Muscle layer of duodenum (tissue), 2 donors: Measurements from ENCODE around the gene ICAM2.
"Not testable (repeated sequence)": the region's sequence is repeated elsewhere in the genome, so short reads cannot be mapped to it uniquely, and the experiment has no call there.

ENCODE experiments used
- H3K27ac ChIP-seq: one replicate; pipeline ENCODE4 v1.7.0; 2013; ENCODE audit warnings: mild to moderate bottlenecking, low read length
- H3K27me3 ChIP-seq: one replicate; pipeline ENCODE4 v1.7.0; 2013; ENCODE audit warnings: low read depth, mild to moderate bottlenecking, control low read depth, low read length
- H3K36me3 ChIP-seq, 2 donors: one replicate each; pipeline ENCODE4 v1.7.0; 2013; ENCODE audit warnings: low read length in 2 of 2, control low read depth in 1 of 2, mild to moderate bottlenecking in 1 of 2; ENCODE audit not compliant: insufficient read depth in 2 of 2, control insufficient read depth in 1 of 2
- H3K4me1 ChIP-seq, 2 donors: one replicate each; pipeline ENCODE4 v1.7.0; 2013; ENCODE audit warnings: low read length in 2 of 2, mild to moderate bottlenecking in 2 of 2, control low read depth in 1 of 2, moderate library complexity in 1 of 2; ENCODE audit not compliant: insufficient read depth in 2 of 2, control insufficient read depth in 1 of 2
- H3K4me3 ChIP-seq, 2 donors: one replicate each; pipeline ENCODE4 v1.7.0; 2013; ENCODE audit warnings: low read length in 2 of 2, low read depth in 1 of 2, mild to moderate bottlenecking in 1 of 2
- H3K9me3 ChIP-seq, 2 donors: one replicate each; pipeline ENCODE4 v1.7.0; 2013; ENCODE audit warnings: low read length in 2 of 2, control low read depth in 1 of 2, mild to moderate bottlenecking in 1 of 2; ENCODE audit not compliant: control insufficient read depth in 1 of 2
- donor health status: healthy.

ICAM2 gene

GRCh38 chr17:63989622-63990345 lies 30.6 kb downstream of the ICAM2 start:
- H3K27ac ChIP-seq = no peak overlapping the region

GRCh38 chr17:63988741-63989621 lies 31.5 kb downstream of the ICAM2 start:
- H3K4me3 ChIP-seq = no peak overlapping the region
- H3K27ac ChIP-seq = no peak overlapping the region
- peaks cover 10 to 13% of the 10 kb centered on the region in 2 donors for H3K4me1 ChIP-seq
- H3K36me3 ChIP-seq = no peaks in the 10 kb centered on the region
- peaks cover 6% of the 10 kb centered on the region for H3K27me3 ChIP-seq
- no peaks in the 10 kb centered on the region for H3K9me3 ChIP-seq

More at GRCh38 chr17:63989622-63990345, 30.6 kb downstream of the ICAM2 start:
- Histone ChIP-seq H3K36me3 (no peaks in the 10 kb centered on the region), H3K4me3 (no peak overlapping the region), H3K4me1 (peaks cover 5 to 9% of the 10 kb centered on the region in 2 donors), H3K27me3 (peaks cover 6% of the 10 kb centered on the region), H3K9me3 (no peaks in the 10 kb centered on the region)

GRCh38 chr17:63988127-63988478 lies 32.3 kb downstream of the ICAM2 start:
- H3K4me1 ChIP-seq = peaks cover 10 to 17% of the 10 kb centered on the region in 2 donors

GRCh38 chr17:63987221-63988126 lies 33.0 kb downstream of the ICAM2 start:
- Histone ChIP-seq H3K4me3 (no peak overlapping the region), H3K4me1 (peaks cover 10 to 19% of the 10 kb centered on the region in 2 donors), H3K27me3 (peaks cover 6% of the 10 kb centered on the region), H3K27ac (no peak overlapping the region), H3K36me3 (no peaks in the 10 kb centered on the region), H3K9me3 (no peaks in the 10 kb centered on the region)

More at GRCh38 chr17:63988127-63988478, 32.3 kb downstream of the ICAM2 start:
- H3K9me3 ChIP-seq = no peaks in the 10 kb centered on the region
- H3K27me3 ChIP-seq = peaks cover 6% of the 10 kb centered on the region
- no peaks in the 10 kb centered on the region for H3K36me3 ChIP-seq
- H3K4me3 ChIP-seq = no peak overlapping the region
- no peak overlapping the region for H3K27ac ChIP-seq

GRCh38 chr17:63986821-63987220 lies 33.6 kb downstream of the ICAM2 start:
- Histone ChIP-seq H3K36me3 (no peaks in the 10 kb centered on the region), H3K9me3 (no peaks in the 10 kb centered on the region), H3K4me1 (peaks cover 10 to 19% of the 10 kb centered on the region in 2 donors), H3K27me3 (peaks cover under 1% of the 10 kb centered on the region), H3K4me3 (no peak overlapping the region), H3K27ac (no peak overlapping the region)

GRCh38 chr17:63985387-63986140 lies 34.9 kb downstream of the ICAM2 start:
- H3K9me3 ChIP-seq = no peaks in the 10 kb centered on the region
- no peaks in the 10 kb centered on the region for H3K36me3 ChIP-seq
- H3K27me3 ChIP-seq = no peaks in the 10 kb centered on the region
- H3K4me3 ChIP-seq = no peak overlapping the region
- H3K27ac ChIP-seq = peak overlapping the region; percentile 23
- peaks cover 10 to 21% of the 10 kb centered on the region in 2 donors for H3K4me1 ChIP-seq

- Histone ChIP-seq H3K36me3 (no peaks in the 10 kb centered on the region), H3K9me3 (no peaks in the 10 kb centered on the region), H3K4me1 (peaks cover 10 to 18% of the 10 kb centered on the region in 2 donors), H3K27me3 (no peaks in the 10 kb centered on the region), H3K27ac (peak overlapping the region; percentile 23), H3K4me3 (no peak overlapping the region)
These were observed 35.6 kb downstream of the ICAM2 start for GRCh38 chr17:63984651-63985386.

- Histone ChIP-seq H3K27ac (no peak overlapping the region), H3K4me3 (no peak overlapping the region), H3K27me3 (no peaks in the 10 kb centered on the region), H3K9me3 (no peaks in the 10 kb centered on the region), H3K4me1 (peaks cover 10 to 18% of the 10 kb centered on the region in 2 donors), H3K36me3 (no peaks in the 10 kb centered on the region)
These were observed 36.2 kb downstream of the ICAM2 start for GRCh38 chr17:63984236-63984635.

GRCh38 chr17:63983320-63983719 lies 37.1 kb downstream of the ICAM2 start:
- Histone ChIP-seq H3K4me1 (peaks cover 10 to 18% of the 10 kb centered on the region in 2 donors), H3K9me3 (no peaks in the 10 kb centered on the region), H3K36me3 (no peaks in the 10 kb centered on the region), H3K27me3 (no peaks in the 10 kb centered on the region), H3K4me3 (no peak overlapping the region), H3K27ac (no peak overlapping the region)

GRCh38 chr17:63982641-63983040 lies 37.8 kb downstream of the ICAM2 start:
- not testable (repeated sequence) for H3K27me3 ChIP-seq, H3K27ac ChIP-seq, H3K4me3 ChIP-seq, H3K9me3 ChIP-seq, H3K36me3 ChIP-seq
- H3K4me1 ChIP-seq = peaks cover 10 to 18% of the 10 kb centered on the region in 2 donors
